VCaP (cell line): ENCODE results near the gene ZNF836.

Experiments used
- H3K27ac ChIP-seq: fragments of 450-650 bp; 2 replicates; pipeline ENCODE4 v1.5.1; 2017
- CTCF ChIP-seq: fragments of 450-650 bp; conservative IDR thresholded peaks from 2 replicates; pipeline ENCODE4 v1.5.1; 2017; ENCODE audit warnings: mild to moderate bottlenecking, moderate library complexity

ZNF836 gene

GRCh38 chr19:52140032-52140710 lies 31.2 kb downstream of the ZNF836 start:
- H3K27ac ChIP-seq, result peak overlapping the region; percentile 99
- no peak for TF ChIP-seq CTCF

- peak within 1 kb of the TSS; percentile 99 for H3K27ac ChIP-seq
- peak; percentile 95 for TF ChIP-seq CTCF
Measured at GRCh38 chr19:52139252-52140031, 32.0 kb downstream of the ZNF836 start, which contains the start of gene ZNF616. Gene ZNF616 (minus strand): TSS chr19:52139938. CDS start chr19:52130512, 9,426 bp downstream.

- H3K27ac ChIP-seq, result peak overlapping the region; percentile 99
- TF ChIP-seq CTCF, result no peak
Measured at GRCh38 chr19:52138983-52139251, 32.5 kb downstream of the ZNF836 start.

- no peak for TF ChIP-seq CTCF
- H3K27ac ChIP-seq, result peak overlapping the region; percentile 99
Measured at GRCh38 chr19:52138278-52138982, 33.0 kb downstream of the ZNF836 start.

GRCh38 chr19:52120286-52120685 lies 51.1 kb downstream of the ZNF836 start:
- no peak for TF ChIP-seq CTCF
- no peak overlapping the region for H3K27ac ChIP-seq

- H3K27ac ChIP-seq, result no peak overlapping the region
- no peak for TF ChIP-seq CTCF
Measured at GRCh38 chr19:52115526-52116053, 55.8 kb downstream of the ZNF836 start.

- no peak for TF ChIP-seq CTCF
- no peak overlapping the region for H3K27ac ChIP-seq
Measured at GRCh38 chr19:52114691-52115090, 56.7 kb downstream of the ZNF836 start.
